Glutamatergic neuron (in vitro differentiated cells): ENCODE results near the gene IFNAR2. TPM values are rescaled to one million over a fixed set of nuclear protein-coding genes. Genes with fewer than 3 reads are reported as not detected.
"Not testable (repeated sequence)": the region's sequence is repeated elsewhere in the genome, so short reads cannot be mapped to it uniquely, and the experiment has no call there.

Experiments used
- DNase-seq: peaks from one replicate; pipeline ENCODE4 v3.0.0; 2022
- H3K27ac Mint-ChIP-seq: one replicate; pipeline ENCODE4 v1.8.0; 2020; ENCODE audit warnings: mild to moderate bottlenecking, mixed read lengths, inconsistent platforms; ENCODE audit not compliant: unreplicated experiment
- H3K27me3 Mint-ChIP-seq: one replicate; pipeline ENCODE4 v1.8.0; 2020; ENCODE audit warnings: mild to moderate bottlenecking, moderate library complexity, mixed read lengths, inconsistent platforms; ENCODE audit not compliant: unreplicated experiment
- H3K36me3 Mint-ChIP-seq: one replicate; pipeline ENCODE4 v1.8.0; 2020; ENCODE audit warnings: mild to moderate bottlenecking, mixed read lengths, inconsistent platforms; ENCODE audit not compliant: unreplicated experiment
- H3K4me1 Mint-ChIP-seq: one replicate; pipeline ENCODE4 v1.8.0; 2020; ENCODE audit warnings: mild to moderate bottlenecking, low read depth, mixed read lengths, inconsistent platforms; ENCODE audit not compliant: unreplicated experiment
- H3K4me3 Mint-ChIP-seq: one replicate; pipeline ENCODE4 v1.8.0; 2020; ENCODE audit warnings: mild to moderate bottlenecking, mixed read lengths, inconsistent platforms; ENCODE audit not compliant: unreplicated experiment
- H3K9me3 Mint-ChIP-seq: one replicate; pipeline ENCODE4 v1.8.0; 2020; ENCODE audit warnings: mild to moderate bottlenecking, moderate library complexity, mixed read lengths, inconsistent platforms; ENCODE audit not compliant: unreplicated experiment
- total RNA-seq: library from RNA; stranded (reverse); fragmentation: NEBNext Ultra II Directional; extraction: Animal tissue kit (Norgen Biotek cat#: 25700); gene quantifications from one replicate; pipeline ENCODE4 v1.2.1, GENCODE V29; 2021; ENCODE audit not compliant: unreplicated experiment
- TF ChIP-seq, protein P1 (sequence below): fragments of 200-600 bp; sonication (generic); IDR thresholded peaks from one replicate; pipeline ENCODE4 v1.5.0; 2021; ENCODE audit not compliant: partially characterized antibody, unreplicated experiment

The IFNAR2 gene
- total RNA-seq, 1 donor from 2014 or later, result 6.9 TPM

- H3K36me3 Mint-ChIP-seq, result peaks cover 19% of the 10 kb centered on the region
- TF ChIP-seq, protein P1, sequence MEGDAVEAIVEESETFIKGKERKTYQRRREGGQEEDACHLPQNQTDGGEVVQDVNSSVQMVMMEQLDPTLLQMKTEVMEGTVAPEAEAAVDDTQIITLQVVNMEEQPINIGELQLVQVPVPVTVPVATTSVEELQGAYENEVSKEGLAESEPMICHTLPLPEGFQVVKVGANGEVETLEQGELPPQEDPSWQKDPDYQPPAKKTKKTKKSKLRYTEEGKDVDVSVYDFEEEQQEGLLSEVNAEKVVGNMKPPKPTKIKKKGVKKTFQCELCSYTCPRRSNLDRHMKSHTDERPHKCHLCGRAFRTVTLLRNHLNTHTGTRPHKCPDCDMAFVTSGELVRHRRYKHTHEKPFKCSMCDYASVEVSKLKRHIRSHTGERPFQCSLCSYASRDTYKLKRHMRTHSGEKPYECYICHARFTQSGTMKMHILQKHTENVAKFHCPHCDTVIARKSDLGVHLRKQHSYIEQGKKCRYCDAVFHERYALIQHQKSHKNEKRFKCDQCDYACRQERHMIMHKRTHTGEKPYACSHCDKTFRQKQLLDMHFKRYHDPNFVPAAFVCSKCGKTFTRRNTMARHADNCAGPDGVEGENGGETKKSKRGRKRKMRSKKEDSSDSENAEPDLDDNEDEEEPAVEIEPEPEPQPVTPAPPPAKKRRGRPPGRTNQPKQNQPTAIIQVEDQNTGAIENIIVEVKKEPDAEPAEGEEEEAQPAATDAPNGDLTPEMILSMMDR, result no peak
- H3K4me3 Mint-ChIP-seq, result no peak overlapping the region
- no peaks in the 10 kb centered on the region for H3K4me1 Mint-ChIP-seq
- H3K27ac Mint-ChIP-seq, result no peak overlapping the region
- DNase-seq, result no peak
- peaks cover 2% of the 10 kb centered on the region for H3K27me3 Mint-ChIP-seq
- no peaks in the 10 kb centered on the region for H3K9me3 Mint-ChIP-seq
Measured at GRCh38 chr21:33214056-33214455, 15.7 kb upstream of the IFNAR2 start.

DNA sequence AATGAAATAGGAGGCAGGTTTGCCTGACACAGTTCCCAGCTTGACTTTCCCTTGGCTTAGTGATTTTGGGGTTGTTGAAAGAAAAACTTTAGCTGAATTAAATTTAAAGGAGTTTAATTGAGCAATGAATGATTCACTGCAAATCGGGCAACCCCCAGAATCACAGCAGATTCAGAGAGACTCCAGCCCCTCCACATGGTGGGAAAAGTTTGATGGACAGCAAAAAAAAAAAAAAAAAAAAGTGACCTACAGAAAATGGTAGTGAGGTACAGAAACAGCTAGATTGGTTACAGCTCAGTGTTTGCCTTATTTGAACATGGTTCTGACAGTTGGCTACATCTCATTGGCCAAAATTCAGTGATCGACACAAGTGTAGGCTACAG lies 12.6 kb upstream of the IFNAR2 start:
- Mint-ChIP-seq H3K4me3 (no peak overlapping the region), H3K27me3 (peaks cover 2% of the 10 kb centered on the region), H3K4me1 (no peaks in the 10 kb centered on the region), H3K27ac (no peak overlapping the region), H3K9me3 (no peaks in the 10 kb centered on the region), H3K36me3 (peaks cover 34% of the 10 kb centered on the region)
- TF ChIP-seq, protein P1, result no peak
- no peak for DNase-seq

- Mint-ChIP-seq H3K4me1 (no peaks in the 10 kb centered on the region), H3K36me3 (peaks cover 22% of the 10 kb centered on the region), H3K27me3 (peaks cover 2% of the 10 kb centered on the region), H3K27ac (no peak overlapping the region), H3K4me3 (no peak overlapping the region), H3K9me3 (no peaks in the 10 kb centered on the region)
- no peak for DNase-seq
- TF ChIP-seq, protein P1, result no peak
Measured at GRCh38 chr21:33219300-33219699, 10.4 kb upstream of the IFNAR2 start.

GRCh38 chr21:33219954-33220353 lies 9.8 kb upstream of the IFNAR2 start:
- Mint-ChIP-seq H3K27ac (no peak overlapping the region), H3K4me1 (no peaks in the 10 kb centered on the region), H3K36me3 (peaks cover 22% of the 10 kb centered on the region), H3K9me3 (no peaks in the 10 kb centered on the region), H3K27me3 (peaks cover 2% of the 10 kb centered on the region), H3K4me3 (no peak overlapping the region)
- TF ChIP-seq, protein P1, result no peak
- DNase-seq, result no peak

- H3K4me1 Mint-ChIP-seq, H3K4me3 Mint-ChIP-seq, H3K9me3 Mint-ChIP-seq, H3K27ac Mint-ChIP-seq, H3K27me3 Mint-ChIP-seq, DNase-seq: not testable (repeated sequence)
- peaks cover 12% of the 10 kb centered on the region for H3K36me3 Mint-ChIP-seq
Measured at GRCh38 chr21:33225376-33225775, 4.4 kb upstream of the IFNAR2 start.

DNA sequence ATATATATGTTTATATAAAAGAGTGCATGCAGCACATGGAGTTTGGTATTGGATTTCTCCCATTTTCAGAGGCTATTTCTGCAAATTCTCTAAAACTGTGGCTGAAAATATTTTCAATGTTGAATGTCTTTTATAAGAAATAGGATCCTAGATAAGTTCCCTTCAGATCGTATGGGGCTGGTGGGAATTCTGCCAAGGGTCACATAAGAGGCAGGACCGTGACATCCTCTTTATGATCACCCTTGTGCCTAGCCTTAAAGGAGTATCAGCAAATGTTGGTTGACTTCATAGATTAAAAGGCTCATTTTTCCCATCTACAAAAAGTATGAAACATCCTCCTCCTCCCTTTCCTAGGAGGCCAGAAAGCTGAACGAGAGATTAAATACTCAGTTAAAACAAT lies 1.3 kb upstream of the IFNAR2 start:
- H3K4me1 Mint-ChIP-seq, result peaks cover 5% of the 10 kb centered on the region
- H3K9me3 Mint-ChIP-seq, result peaks cover 4% of the 10 kb centered on the region
- H3K27me3 Mint-ChIP-seq, result peaks cover 7% of the 10 kb centered on the region
- no peak for DNase-seq
- TF ChIP-seq, protein P1, result no peak
- peaks cover 4% of the 10 kb centered on the region for H3K36me3 Mint-ChIP-seq
- H3K4me3 Mint-ChIP-seq, result no peak overlapping the region
- no peak overlapping the region for H3K27ac Mint-ChIP-seq
